Hematopoietic multipotent progenitor cell treated with erythropoietin and hydrocortisone succinate and interleukin-3 and kit ligand, for 4 days (in vitro differentiated cells): ENCODE results near the gene TMEM192.
A peak's percentile ranks its signal among the peaks of the same experiment; 100 is the strongest.
"Not testable (repeated sequence)": the region's sequence is repeated elsewhere in the genome, so short reads cannot be mapped to it uniquely, and the experiment has no call there.

Source experiments
- DNase-seq: peaks from one replicate; pipeline ENCODE4 v3.0.0-alpha.2; 2015

Gene TMEM192

GRCh38 chr4:165088366-165088765, 24.3 kb downstream of the TMEM192 start:
- DNase-seq, result no peak

- no peak for DNase-seq
Measured at GRCh38 chr4:165085946-165086345, 26.7 kb downstream of the TMEM192 start.

- not testable (repeated sequence) for DNase-seq
Measured at GRCh38 chr4:165084787-165085186, 27.9 kb downstream of the TMEM192 start.

GRCh38 chr4:165079476-165079875, 33.2 kb downstream of the TMEM192 start:
- peak; percentile 38 for DNase-seq

DNA sequence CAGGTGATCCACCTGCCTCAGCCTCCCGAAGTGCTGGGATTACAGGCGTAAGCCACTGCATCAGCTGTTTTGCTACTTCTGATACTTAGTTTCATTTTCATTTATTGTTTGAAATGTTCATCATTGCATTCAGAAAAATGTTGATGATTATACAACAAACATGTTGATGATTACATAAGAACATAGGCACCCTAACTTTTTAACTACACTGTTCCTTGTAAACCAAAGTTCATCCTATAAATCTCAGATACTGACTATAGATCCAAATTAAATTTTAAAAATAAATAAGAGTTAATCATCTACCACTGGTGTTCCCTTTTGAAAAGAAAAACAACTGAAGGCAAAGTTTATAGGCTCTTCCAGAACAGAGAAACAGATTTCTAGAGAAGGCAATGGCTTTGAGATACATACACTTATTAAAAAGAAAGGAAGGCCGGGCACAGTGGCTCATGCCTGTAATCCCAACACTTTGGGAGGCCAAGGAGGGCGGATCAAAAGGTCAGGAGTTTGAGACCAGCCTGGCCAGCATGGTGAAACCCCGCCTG, 35.6 kb downstream of the TMEM192 start:
- DNase-seq, result no peak

GRCh38 chr4:165073346-165073745, 39.3 kb downstream of the TMEM192 start:
- not testable (repeated sequence) for DNase-seq

GRCh38 chr4:165070560-165070959, 42.1 kb downstream of the TMEM192 start:
- DNase-seq, result no peak

- DNase-seq, result peak; percentile 9
Measured at GRCh38 chr4:165060938-165061337, 51.7 kb downstream of the TMEM192 start.

GRCh38 chr4:165059386-165059785, 53.3 kb downstream of the TMEM192 start:
- no peak for DNase-seq

GRCh38 chr4:165058666-165059065, 54.0 kb downstream of the TMEM192 start:
- DNase-seq, result no peak

- no peak for DNase-seq
Measured at GRCh38 chr4:165055601-165056000, 57.1 kb downstream of the TMEM192 start.

GRCh38 chr4:165053645-165054044, 59.0 kb downstream of the TMEM192 start, which contains the start of gene TRIM75:
TRIM75 (plus strand) TSS chr4:165053866; CDS start chr4:165059148, 5,282 bp downstream.
- no peak for DNase-seq

GRCh38 chr4:165052627-165053026, 60.0 kb downstream of the TMEM192 start:
- no peak for DNase-seq

DNA sequence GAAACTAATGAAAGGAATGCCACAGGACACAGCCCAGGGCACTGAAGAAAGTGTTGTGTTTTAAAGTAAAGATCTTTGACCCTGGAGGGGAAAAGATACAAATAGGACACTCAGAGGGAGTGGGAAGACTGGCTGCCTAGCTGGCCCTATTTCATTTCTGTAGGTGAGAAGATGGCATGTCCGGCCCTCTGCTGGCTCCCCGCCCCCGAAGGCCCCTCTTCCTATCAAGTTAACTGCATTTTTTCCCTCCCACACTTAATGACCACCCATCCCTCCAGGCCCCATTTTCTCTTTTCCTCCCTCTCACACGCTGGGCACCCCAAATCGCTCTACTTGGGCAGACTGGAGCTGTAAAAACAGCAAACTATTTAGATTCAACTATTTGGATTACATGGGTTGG, 64.5 kb downstream of the TMEM192 start:
- DNase-seq, result no peak

- no peak for DNase-seq
Measured at GRCh38 chr4:165031436-165032211, 81.0 kb downstream of the TMEM192 start, which contains the start of gene TRIM60. TRIM60 (plus strand) TSS chr4:165031999; CDS start chr4:165040073, 8,074 bp downstream.

- no peak for DNase-seq
Measured at GRCh38 chr4:165027762-165028402, 84.8 kb downstream of the TMEM192 start.

GRCh38 chr4:165025782-165026181, 86.9 kb downstream of the TMEM192 start:
- DNase-seq, result not testable (repeated sequence)
